HFF-Myc (cell line): Measurements from ENCODE around the gene NRROS.
"Not testable (repeated sequence)": the region's sequence is repeated elsewhere in the genome, so short reads cannot be mapped to it uniquely, and the experiment has no call there.

Source experiments
- DNase-seq: peaks from one replicate; pipeline ENCODE4 v3.0.0-alpha.2; 2011; ENCODE audit warnings: low read depth; ENCODE audit errors: extremely low read depth
- H3K4me3 ChIP-seq: replicated peaks from 2 replicates; pipeline ENCODE4 v1.5.1; 2011; ENCODE audit warnings: low read depth, mild to moderate bottlenecking, control low read depth, low read length
- TF ChIP-seq, protein P1 (sequence below): IDR thresholded peaks from 2 replicates; pipeline ENCODE4 v1.5.1; 2012; ENCODE audit warnings: mild to moderate bottlenecking, low read depth, low read length, control low read depth; ENCODE audit errors: missing control alignments

NRROS gene

DNA sequence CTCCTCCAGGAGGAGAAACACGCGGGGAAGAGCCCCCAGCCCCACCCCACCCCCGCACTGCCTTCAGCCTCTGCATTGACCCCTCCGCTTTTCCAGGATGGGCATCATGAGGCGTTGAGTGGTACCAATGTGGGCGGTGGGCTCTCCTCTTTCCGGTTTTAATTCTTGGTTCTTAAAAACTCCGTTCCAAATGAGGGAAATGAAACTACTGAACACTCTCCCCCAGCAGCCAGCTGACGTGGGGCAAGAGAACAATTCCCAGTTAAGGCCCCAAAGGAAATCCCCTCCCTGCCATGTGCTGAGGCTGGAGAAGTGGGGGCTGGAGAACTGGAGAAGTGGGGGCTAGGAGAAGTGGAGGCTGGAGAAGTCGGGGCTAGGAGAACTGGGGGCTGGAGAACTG, 5.3 kb upstream of the NRROS start:
- TF ChIP-seq, protein P1, sequence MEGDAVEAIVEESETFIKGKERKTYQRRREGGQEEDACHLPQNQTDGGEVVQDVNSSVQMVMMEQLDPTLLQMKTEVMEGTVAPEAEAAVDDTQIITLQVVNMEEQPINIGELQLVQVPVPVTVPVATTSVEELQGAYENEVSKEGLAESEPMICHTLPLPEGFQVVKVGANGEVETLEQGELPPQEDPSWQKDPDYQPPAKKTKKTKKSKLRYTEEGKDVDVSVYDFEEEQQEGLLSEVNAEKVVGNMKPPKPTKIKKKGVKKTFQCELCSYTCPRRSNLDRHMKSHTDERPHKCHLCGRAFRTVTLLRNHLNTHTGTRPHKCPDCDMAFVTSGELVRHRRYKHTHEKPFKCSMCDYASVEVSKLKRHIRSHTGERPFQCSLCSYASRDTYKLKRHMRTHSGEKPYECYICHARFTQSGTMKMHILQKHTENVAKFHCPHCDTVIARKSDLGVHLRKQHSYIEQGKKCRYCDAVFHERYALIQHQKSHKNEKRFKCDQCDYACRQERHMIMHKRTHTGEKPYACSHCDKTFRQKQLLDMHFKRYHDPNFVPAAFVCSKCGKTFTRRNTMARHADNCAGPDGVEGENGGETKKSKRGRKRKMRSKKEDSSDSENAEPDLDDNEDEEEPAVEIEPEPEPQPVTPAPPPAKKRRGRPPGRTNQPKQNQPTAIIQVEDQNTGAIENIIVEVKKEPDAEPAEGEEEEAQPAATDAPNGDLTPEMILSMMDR, result no peak
- H3K4me3 ChIP-seq, result no peak overlapping the region
- DNase-seq, result no peak

DNA sequence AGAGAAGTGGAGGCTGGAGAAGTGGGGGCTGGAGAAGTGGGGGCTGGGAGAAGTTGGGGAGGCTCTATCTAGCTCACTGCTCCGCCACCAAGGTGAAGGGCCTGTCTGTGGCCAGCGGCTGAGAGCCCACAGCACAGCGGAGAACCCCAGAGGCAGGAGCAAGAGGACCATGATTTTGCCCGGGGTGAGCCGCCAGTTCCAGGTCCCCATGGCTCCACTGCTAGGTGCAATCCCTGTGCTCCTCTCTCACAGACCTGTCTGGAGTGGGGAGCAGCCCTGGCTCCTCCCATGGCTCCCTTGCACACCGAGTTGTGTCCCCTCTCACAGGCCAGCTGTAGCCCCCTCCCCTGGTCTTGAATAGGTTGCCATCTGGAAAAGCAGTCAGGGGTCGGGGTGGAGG, 4.7 kb upstream of the NRROS start:
- H3K4me3 ChIP-seq, result no peak overlapping the region
- no peak for DNase-seq
- TF ChIP-seq, protein P1, result no peak

DNA sequence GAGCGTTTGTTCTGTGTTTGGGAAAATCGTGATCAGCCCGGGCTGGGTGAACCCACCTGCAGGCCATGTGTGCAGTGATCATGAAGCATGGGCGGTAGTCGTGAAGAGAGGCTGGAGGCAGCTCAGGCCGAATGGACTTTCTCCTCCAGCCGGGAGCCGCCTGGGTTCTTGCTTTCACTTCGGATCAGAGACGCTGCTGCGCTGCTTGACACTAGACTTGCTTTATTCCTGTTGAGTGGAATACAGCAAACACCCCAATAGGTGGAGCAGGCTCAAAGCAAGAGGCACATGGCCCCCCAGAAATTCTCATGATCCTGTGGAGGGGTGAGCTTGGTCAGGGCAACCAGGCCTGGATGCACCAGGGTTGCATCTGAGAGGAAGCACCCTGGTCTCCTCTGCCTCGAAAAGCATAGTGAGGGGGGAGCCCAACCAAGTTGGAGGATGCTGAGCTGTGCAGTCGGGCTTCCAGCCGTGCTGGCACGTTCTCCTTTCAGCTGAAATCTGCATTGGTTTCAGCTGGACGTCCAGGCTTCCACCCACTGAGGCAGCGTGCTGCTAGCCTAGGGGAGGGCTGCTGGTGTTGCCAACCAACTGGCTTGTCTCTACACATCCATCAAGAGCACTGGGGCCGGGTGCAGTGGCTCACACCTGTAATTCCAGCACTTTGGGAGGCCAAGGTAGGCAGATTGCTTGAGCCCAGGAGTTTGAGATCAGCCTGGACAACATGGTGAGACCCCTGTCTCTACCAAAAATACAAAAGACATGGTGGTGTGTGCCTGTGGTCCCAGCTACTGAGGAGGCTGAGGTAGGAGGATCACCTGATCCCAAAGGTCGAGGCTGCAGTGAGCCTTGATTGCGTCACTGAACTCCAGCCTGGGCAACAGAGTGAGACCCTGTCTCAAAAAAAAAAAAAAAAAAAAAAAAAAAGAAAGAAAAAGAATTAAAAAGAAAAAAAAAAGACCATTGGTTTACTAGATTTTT, 2.8 kb upstream of the NRROS start:
- TF ChIP-seq, protein P1, result no peak
- no peak for DNase-seq
- H3K4me3 ChIP-seq, result no peak overlapping the region

DNA sequence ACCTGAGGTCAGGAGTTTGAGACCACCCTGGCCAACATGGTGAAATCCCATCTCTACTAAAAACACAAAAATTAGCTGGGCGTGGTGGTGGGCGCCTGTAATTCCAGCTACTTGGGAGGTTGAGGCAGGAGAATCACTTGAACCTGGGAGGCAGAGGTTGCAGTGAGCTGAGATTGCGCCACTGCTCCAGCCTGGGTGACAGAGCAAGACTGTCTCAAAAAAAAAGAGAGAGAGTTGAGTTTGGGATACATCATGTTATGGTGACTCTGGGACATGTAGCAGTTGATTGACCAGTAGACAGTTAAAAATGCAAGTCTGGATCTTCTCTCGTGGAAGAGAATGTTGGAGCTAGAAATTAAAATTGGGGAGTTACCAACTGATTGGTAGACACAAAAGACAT, 1.6 kb upstream of the NRROS start:
- not testable (repeated sequence) for DNase-seq, H3K4me3 ChIP-seq

DNA sequence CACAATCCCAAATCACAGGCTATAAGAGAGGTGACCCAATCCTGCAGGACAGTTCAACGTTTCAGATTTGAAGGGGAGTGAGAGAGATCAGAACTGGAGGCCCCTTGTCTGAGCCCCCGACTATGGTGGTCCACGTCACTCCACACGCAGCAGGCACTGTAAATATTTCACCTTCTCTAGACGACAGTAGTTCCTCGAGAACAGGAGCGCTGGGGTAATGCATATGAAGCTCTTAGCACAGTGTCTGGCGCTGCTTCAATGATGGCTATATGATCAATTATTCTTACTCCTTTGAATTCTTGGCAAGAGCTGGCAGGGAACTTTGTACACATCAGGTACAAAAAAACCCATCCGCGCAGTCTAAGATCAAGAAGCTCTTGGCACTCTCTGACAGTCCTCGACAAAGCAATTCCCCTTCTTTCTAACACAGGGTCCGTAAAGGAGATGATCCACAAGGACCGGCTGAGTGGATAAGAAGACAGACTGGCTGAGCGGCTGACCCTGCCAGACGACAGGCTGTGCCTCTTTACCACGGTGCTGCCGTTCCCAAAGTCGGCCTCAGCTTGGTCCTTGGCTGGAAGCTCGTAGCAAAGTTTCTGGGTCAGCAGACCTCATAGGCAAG, 522 bp upstream of the NRROS start:
- peak overlapping the region; percentile 51 for H3K4me3 ChIP-seq
- DNase-seq, result no peak
- TF ChIP-seq, protein P1, result no peak

DNA sequence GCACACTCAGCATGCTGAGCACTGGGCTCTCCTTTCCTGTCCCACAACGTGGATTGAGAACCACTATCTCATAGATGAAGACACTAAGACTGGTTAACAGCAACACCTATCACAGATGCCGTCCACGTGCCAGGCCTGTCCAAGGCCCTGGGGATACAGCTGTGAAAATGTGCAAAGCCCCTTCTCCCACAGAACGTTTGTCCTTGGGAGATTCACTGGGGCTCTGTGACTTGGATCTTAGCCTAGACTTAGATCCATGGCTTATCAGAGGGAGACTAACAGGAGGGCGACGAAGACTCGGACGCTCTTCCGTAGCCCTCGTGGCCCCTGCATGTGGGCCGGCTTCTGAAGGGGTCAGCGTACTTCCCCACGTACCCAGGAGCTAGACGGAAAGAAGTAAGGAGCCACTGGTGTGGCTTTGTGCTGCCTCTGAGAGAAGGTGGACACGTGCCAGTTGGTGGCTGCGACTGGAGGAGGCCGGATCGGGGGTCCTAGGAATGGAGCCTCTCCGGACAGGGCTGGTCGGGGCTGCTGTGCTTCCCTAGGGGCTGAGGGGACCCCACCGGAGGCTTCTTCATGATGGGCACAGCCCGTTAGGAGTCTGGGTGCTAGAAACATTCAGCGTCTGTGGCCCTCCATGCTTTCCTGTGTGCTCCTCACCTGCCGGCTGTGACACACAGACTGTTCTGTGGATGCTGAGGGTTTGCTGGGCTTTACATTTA, 964 bp downstream of the NRROS start:
- TF ChIP-seq, protein P1, result no peak
- DNase-seq, result no peak
- H3K4me3 ChIP-seq, result peak overlapping the region; percentile 51
